GM18519 (cell line): Measurements from ENCODE around the gene GLI3.

Experiments
- ATAC-seq: cut with Tn5 transposase; IDR thresholded peaks from one replicate; pipeline ENCODE4 v1.9.1; 2021; ENCODE audit warnings: mild to moderate bottlenecking, moderate library complexity; ENCODE audit not compliant: unreplicated experiment, low FRiP score

Gene GLI3

DNA sequence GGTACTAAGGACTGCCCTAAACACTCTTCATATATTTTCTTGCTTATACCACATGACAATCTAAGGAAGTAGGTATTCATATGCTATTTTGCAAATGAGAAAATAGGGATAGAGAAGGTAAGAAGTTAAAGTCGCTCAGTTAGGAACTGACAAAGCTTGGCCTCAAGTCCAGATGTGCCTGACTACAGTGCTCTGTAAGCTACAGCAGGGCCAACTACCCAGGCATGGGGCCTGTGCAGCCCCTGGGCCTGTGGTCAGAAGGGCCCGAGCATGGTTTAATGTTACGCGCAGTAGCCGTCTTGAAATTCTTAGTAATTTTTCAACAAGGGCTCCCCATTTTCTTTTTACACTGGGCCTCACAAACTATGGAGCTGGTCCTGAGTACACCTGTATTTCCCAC is 146.2 kb downstream of the GLI3 start:
- ATAC-seq: no peak

DNA sequence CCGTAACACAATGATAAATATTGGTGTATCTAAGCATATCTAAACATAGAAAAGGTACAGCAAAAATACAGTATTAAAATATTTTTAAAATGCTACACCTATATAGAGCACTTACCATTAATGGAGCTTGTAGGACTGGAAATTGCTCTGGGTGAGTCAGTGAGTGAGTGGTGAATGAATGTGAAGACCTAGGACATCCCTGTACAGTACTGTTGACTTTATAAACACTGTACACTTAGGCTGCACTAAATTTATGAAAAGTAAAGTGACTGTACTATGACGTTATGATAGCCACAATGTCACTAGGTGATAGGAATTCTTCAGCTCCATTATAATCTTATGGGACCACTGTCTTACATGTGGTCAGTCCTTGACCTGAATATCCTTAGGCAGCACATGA is 147.0 kb downstream of the GLI3 start:
- no peak for ATAC-seq

DNA sequence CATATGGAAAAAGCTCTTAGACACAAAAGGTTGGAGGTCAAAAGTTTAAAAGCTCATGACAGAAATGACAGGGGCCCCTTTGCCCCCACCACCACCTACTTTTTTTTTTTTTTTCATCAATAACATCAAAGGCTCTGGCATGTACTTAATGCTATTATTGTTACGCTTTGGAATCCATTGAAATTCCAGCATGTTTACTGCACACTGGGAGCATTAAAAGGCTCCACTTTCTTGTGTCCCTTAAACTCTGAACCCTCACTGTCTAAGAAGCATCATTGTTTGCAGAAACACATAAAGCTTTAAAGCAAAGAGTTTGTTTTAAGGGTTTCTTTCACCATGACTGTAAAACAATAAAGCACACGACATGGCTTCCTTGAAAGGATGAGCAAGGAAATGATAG is 149.4 kb downstream of the GLI3 start:
- ATAC-seq: no peak

DNA sequence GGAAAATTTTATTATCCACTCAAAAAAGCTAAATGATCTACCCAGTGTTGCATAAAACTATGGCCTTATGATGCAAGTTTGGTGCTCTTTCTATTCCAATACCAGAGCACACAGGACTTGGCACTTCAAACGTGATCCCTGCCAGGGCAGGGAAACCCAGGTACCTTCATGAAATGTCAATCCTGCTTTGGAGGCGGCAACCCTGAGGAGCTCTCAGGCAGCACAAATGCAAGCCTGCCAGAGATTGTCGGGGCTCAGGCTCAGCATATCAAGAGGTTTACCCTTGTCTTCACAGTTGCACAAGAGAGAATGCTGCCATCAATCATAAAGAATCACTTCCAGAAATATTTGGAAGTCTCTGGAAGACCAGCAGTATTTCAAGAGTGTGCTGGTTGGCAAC is 151.5 kb downstream of the GLI3 start:
- no peak for ATAC-seq

DNA sequence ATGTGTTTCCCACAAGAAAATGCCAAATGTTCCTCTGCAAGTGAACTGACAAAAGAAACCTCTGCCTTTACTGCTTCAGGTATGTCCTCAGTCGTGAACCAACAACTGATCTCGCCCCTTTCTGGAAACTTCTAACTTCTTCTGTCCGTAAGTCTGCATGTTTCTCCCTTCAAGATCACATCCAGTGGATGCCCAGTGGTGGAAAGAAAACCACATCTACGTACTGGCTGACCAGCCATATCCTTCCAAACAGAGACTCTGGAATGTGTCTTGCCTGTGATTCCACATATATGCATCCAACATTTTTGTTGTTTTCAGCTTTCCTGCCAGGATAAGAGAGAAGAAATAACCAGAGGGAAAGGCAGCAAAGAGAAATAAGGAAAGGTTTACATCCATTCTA is 152.7 kb downstream of the GLI3 start:
- ATAC-seq: no peak

DNA sequence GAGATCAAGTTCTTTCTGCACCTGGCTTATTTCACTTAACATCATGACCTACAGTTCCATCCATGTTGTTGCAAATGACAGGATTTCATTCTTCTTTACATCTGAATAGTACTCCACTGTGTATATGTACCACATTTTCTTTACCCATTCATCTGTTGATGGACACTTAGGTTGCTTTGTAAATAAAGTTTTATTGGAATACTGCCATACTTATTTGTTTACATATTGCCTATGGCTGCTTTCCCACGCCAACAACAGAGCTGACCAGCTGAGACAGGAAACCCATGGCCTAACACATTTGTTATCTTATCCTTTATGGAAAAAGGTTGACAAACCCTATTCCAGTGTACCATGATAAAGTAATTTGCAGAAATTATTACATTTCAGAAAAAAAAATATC is 153.7 kb downstream of the GLI3 start:
- no peak for ATAC-seq

DNA sequence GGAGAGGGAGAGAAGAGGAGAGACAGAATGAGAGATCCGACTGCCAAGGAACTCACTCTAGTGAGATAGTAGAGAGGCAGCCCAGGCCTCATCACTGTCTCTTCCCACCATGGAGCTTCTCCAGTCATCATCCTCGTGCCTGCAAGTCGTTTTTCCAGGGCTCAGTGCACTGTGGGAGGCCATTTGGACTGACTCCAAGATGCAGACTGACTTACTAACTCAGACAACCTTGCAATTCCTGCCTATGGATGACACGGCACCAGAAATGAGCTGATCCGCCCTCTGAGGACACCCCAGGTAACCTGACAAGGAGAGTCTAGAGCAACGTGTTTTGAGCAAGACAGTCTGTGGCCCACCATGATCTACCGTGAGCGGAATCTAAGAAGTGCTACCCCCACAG is 154.9 kb downstream of the GLI3 start:
- no peak for ATAC-seq

DNA sequence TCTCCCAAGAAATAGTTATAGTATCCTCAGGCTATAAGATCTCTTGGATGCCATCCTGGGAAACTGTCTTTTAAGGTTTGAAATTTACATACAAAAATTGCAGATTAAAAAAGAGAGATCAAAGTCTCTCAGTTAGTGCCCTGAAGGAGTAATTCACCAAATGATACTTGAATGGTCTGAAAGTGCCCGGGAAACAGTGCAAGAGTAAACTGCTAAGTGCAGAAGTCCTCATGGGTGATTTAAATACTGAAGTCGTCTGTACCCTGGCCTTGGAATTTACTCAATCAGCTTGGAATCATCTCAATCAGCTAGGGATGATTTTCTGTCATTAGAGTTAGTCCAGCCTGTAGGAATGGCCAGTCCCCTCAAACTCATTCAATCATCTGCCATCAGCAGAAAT is 155.3 kb downstream of the GLI3 start:
- ATAC-seq: no peak

DNA sequence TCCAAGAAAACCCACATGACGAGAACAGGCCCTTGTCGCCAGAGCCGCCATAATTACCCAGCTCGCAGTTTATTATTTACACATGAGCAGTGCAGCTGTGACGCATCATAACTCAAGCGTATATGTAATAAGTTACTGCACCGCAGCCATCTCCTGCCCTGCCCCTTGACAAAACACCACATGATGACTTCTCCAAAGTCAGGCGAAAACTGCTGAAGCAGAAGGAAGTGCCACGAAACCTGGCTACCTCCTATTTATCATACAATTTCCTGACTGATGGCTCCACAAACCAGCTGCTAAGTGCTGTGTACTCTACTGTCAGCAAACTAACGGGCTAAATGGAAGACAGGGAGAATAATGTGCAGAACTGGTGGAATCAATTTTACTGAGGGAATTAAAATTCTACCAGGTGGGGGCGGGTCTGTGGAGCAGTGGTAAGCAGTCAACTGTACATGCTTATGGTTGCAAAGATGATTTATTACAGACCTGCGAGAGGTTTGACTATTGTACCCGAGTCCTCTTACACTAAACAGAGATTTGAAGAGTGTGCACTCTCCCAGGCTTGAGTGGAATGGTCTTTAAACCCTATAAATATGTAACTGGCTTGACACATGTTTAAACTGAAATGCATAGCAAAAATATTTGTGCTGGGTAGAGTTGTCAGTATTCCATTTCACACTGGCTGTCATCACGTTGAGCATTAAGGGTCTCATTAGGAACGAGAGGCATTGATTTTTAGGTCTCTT is 156.0 kb downstream of the GLI3 start:
- ATAC-seq: no peak

DNA sequence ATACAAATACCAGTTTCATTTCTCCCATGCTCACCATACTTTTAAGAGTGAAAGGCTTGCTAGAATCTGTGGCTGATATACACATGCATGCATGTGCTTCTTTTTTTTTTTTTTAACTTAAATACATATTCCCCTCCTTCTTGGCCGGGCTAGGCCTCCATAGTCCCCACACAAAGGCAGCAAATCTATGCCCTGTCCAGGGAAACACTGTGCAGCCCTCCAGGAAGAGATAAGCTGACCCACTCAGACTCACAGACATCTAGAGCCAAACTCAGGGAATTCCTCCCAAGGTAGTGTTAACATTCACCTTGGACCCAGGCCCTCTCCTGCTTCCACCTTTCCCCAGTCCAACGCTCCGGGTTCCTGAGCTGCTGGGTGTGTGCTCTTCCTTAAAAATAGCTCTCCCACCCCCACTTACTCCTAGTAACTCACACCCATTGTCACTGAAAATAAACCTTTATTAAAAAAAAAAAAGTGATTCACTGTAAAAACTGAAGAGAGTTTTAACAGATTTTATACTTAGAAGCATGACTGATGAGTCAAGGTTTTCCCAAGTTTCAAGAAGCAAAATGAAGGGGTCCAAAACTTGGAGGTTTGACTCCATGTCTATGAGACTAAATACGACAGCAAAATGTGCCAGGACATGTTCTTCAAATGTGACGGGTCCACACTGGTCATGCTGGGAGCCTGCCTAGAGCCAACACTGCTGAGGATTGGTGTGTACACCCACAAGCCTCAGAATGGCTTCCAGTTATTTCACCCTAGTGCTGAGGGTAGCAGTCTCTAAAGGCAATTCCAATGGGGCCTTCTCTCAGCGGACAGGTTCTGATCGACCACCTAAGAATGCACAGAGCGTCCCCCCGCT is 159.5 kb downstream of the GLI3 start:
- ATAC-seq: no peak

DNA sequence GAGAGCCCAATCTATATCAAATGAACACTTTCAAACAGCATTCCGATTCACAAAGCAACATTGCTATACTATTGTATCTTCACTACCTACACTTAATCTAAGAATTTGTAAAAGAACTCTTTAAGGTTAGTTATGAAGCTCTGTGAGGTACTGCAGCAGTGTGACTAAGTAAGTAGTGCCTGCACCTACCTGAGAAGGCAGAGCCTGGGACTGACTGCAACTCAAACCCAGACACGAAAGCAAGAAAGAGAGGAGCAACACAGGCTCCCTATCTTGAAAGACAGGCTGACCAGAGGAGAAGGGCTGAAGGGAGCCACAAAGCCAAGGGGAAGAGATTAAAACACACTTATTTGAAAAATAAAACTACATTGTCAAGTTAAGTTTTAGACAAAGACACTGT is 160.1 kb downstream of the GLI3 start:
- ATAC-seq: no peak

DNA sequence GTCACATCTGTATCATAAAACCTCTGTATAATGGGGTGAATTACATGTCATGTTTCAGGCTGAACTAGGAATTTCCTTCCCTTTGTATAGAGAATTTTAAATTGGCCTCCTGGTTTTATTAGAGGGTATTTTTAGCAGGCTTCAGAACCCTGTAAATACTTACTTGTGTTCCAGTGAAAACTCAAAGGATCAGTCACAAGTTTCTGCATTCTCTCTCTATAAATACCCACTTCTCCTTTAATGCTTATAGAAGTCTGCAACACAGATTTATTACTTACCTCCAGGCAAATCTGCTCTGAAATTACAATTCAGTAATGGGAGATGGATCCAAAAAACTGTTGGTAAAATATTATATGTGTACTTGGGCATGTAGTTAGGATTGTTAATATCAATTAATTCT is 161.6 kb downstream of the GLI3 start:
- no peak for ATAC-seq

DNA sequence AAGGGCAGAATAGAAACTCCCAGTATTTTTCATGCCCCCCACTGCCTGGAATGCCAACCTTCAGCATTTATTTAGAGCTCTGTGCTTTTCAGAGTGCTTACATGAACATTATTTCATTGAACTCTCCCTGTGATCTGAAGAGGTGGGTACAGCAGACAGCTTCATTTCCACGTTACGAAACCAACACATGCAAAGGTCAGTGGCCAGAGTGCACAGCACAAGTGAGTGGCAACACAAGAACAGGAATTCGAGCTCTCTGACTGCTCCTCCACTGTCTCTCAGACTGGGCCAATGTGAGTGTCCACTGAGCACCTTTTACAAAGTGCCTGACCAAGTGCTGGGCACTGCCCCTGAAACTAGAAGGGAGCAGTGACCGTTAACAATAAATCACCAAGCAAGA is 162.9 kb downstream of the GLI3 start:
- ATAC-seq: no peak

DNA sequence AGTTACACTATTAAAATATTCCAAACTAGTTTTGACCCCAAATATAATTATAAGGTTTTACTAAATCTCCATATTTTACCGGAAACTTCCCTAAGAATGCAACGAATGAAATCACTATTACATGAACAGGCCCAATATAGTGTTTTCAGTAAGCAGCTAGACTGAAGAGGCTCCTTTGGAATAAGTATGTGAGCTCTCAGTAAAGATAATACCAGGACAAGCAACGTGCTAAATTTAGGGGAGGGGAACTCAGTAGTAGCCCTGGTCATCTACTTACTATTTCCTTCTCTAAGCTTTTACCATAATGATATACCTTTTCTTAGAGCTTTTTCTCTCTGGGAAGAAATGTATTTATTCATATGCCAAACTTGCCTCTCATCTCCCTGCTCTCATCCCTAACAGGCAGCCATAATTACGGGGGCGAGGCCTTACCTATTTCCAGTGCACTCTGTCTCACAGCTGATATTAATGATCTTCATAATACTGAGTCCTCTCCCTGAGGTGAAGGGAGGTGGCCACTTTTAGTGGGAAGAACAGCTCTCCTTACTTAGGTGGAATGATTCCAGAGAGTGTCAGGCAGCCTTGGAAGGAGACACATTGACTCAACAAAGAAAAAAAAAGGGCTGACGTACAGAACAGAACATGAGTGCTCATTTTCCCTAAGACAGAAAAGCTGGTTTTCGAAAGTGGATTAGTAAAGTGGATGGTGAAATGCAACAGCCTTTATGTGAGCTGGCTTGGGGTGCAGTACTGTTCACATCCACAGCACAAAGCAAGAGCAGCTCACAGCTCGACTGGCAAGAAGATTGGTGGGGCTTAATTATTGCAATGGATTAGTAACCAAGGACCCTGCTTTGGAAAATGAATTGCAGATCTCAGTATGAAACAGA is 165.4 kb downstream of the GLI3 start:
- ATAC-seq: no peak

DNA sequence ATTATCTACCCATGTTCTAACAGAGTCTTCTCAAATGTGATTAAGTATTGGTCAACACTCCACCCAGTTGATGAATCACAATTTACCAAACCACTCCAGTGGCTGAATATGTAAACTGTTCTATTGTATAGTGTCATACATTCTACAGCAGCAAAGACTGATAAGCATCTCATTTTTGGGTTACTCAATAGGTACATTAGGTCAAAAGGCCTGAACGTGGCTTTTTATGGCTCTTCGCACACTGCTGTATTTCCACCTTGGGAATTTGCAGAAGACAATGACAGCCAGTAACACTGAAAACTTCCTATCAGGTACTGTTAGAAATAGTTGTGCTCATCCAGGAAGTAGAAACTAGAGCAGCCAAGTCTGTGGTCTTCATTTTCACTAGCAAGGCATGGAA is 166.9 kb downstream of the GLI3 start:
- no peak for ATAC-seq

DNA sequence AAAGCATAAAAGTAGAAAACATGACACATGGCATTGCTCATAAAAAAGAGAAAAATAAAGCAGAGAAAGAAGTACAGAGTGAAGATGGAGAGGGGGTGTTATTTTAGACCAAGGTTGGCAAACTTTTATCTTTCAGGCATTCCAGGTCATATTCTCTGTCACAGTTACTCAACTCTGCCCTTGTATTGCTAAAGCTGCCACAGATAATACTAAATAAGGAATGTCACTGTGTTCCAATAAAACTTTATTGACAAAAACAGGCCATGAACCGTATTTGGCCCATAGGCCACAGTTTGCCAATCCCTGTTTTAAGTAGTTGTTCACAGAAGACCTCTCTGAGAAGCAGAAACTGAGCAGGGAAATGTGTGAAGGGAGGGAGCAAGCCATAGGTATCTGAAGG is 167.4 kb downstream of the GLI3 start:
- no peak for ATAC-seq

DNA sequence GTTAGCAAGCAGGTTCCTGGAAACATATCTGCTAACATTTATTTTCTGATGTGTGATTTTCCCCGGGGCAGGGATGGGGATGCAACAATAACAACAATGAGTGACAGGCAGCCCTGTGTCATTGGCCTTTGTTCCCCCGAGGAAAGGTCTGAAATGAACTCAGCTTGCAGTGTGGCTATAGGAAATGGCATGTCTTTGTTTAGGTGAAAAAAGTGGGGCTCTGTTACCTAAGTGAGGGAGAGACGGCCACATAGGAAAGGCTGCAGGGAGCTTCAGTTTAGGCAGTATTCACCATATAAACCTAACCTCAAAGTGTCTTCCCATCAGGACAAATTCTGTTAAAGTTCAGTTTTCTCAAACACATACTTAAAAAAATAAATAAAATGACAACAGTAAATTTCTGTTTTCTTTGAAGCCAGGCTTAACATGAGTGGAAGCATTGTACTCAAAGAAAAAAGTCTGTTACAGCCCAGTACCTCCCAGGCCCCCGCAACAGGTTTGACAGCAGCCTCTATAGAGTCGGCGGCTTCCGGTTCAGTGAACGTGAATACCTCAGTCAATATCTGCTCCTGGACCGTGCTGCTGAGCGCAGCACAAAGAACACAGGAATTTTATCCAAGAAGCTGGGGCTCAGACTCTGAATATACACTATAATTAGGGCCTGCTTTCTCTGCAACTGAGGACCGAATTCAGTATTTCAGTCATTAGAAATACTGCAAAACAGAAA is 168.3 kb downstream of the GLI3 start:
- no peak for ATAC-seq

DNA sequence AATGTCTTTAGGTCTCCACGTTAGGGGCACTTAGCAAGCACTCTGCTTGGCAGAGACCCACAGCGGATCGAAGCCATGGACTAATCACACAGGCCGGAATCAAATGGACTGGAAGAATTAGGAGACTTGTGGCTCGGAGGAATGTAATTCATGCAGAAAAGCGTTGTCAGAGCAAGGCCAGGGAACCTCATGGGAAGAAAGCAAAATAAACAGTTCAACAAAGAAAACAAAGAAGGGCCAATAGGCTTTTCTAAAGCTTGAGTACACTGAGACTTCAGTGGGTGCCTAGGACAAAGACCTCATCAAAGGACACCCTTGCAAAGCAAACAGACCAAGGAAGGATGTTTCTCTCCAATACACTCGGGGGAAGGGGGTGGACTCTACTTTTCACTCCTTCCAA is 171.1 kb downstream of the GLI3 start:
- no peak for ATAC-seq

DNA sequence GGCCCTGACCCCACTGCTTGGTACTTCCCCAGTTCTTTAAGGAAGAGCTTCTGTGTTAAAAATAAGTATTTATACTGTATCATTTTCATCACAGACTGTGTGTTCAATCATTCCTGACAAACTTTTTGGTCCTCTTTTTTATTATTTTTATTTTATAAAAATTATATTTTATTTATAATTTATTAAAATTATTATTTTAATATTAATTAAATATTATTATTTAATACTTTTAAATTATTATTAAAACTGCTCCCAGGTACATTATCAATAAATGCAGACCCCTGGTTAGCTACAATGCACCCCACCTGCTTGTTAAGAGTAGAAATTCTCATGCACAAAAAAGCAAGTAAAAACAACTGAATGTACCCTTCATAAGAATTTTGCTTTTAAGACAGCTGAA is 172.0 kb downstream of the GLI3 start:
- no peak for ATAC-seq

DNA sequence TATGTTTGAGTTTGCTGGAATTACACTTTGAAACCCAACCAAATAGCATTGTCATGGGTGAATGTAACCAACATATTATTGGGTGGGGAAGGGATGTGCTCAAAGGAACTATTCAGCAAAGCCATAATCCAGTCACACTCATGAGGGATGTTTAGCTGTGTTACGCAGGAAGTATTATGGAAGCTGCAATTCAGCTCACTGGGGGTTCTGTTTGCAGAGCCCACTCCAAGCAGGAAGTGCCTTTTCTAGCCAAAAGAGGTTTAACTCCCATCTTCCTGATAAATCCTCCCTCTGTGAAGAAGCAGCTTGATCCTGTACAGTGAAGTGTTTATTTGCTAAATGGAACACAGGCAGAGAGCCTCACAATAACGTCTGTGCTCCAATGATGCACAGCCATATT is 172.5 kb downstream of the GLI3 start:
- ATAC-seq: no peak
